ENCODE data around the gene CYTH2.

DNA sequence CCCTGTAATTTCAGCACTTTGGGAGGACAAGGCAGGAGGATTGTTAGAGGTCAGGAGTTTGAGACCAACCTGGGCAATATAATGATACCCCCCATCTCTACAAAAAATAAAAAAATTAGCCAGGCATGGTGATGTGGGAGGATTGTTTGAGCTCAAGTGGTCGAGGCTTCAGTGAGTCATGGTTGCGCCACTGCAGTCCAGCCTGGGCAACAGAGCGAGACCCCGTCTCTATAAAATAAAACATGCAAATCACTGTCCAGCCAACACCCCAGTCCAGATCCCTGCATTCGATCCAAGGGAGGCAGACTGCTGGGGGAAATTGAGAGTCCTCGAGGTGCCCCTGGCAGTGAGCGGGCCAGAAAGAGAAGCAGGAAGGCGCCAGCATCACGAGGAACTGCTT lies 7.0 kb downstream of the CYTH2 start:
- TF ChIP-seq, protein P1, sequence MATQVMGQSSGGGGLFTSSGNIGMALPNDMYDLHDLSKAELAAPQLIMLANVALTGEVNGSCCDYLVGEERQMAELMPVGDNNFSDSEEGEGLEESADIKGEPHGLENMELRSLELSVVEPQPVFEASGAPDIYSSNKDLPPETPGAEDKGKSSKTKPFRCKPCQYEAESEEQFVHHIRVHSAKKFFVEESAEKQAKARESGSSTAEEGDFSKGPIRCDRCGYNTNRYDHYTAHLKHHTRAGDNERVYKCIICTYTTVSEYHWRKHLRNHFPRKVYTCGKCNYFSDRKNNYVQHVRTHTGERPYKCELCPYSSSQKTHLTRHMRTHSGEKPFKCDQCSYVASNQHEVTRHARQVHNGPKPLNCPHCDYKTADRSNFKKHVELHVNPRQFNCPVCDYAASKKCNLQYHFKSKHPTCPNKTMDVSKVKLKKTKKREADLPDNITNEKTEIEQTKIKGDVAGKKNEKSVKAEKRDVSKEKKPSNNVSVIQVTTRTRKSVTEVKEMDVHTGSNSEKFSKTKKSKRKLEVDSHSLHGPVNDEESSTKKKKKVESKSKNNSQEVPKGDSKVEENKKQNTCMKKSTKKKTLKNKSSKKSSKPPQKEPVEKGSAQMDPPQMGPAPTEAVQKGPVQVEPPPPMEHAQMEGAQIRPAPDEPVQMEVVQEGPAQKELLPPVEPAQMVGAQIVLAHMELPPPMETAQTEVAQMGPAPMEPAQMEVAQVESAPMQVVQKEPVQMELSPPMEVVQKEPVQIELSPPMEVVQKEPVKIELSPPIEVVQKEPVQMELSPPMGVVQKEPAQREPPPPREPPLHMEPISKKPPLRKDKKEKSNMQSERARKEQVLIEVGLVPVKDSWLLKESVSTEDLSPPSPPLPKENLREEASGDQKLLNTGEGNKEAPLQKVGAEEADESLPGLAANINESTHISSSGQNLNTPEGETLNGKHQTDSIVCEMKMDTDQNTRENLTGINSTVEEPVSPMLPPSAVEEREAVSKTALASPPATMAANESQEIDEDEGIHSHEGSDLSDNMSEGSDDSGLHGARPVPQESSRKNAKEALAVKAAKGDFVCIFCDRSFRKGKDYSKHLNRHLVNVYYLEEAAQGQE (IDR thresholded peaks at IDR 0.05): no peak
- TF ChIP-seq, protein P2, sequence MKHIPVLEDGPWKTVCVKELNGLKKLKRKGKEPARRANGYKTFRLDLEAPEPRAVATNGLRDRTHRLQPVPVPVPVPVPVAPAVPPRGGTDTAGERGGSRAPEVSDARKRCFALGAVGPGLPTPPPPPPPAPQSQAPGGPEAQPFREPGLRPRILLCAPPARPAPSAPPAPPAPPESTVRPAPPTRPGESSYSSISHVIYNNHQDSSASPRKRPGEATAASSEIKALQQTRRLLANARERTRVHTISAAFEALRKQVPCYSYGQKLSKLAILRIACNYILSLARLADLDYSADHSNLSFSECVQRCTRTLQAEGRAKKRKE (CRISPR knock-in tag; IDR thresholded peaks at IDR 0.05; ENCODE audit: low read depth): no peak
- TF ChIP-seq, protein P3, sequence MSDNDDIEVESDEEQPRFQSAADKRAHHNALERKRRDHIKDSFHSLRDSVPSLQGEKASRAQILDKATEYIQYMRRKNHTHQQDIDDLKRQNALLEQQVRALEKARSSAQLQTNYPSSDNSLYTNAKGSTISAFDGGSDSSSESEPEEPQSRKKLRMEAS (IDR thresholded peaks at IDR 0.05): no peak
- TF ChIP-seq, protein P4, sequence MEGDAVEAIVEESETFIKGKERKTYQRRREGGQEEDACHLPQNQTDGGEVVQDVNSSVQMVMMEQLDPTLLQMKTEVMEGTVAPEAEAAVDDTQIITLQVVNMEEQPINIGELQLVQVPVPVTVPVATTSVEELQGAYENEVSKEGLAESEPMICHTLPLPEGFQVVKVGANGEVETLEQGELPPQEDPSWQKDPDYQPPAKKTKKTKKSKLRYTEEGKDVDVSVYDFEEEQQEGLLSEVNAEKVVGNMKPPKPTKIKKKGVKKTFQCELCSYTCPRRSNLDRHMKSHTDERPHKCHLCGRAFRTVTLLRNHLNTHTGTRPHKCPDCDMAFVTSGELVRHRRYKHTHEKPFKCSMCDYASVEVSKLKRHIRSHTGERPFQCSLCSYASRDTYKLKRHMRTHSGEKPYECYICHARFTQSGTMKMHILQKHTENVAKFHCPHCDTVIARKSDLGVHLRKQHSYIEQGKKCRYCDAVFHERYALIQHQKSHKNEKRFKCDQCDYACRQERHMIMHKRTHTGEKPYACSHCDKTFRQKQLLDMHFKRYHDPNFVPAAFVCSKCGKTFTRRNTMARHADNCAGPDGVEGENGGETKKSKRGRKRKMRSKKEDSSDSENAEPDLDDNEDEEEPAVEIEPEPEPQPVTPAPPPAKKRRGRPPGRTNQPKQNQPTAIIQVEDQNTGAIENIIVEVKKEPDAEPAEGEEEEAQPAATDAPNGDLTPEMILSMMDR (IDR thresholded peaks at IDR 0.05): no peak
- TF ChIP-seq CEBPB (IDR thresholded peaks at IDR 0.05) (no peak), KDM1A (IDR thresholded peaks at IDR 0.05; ENCODE audit: low read depth) (no peak), RFX5 (IDR thresholded peaks at IDR 0.05) (no peak), EHMT2 (IDR thresholded peaks at IDR 0.05; ENCODE audit: low read depth) (no peak), CHD4 (IDR thresholded peaks at IDR 0.05; ENCODE audit: borderline replicate concordance) (no peak), RCOR1 (IDR thresholded peaks at IDR 0.05; ENCODE audit: low read depth, low read length) (no peak), MAFK (IDR thresholded peaks at IDR 0.05; ENCODE audit: partially characterized antibody) (no peak)
- TF ChIP-seq, protein P5, sequence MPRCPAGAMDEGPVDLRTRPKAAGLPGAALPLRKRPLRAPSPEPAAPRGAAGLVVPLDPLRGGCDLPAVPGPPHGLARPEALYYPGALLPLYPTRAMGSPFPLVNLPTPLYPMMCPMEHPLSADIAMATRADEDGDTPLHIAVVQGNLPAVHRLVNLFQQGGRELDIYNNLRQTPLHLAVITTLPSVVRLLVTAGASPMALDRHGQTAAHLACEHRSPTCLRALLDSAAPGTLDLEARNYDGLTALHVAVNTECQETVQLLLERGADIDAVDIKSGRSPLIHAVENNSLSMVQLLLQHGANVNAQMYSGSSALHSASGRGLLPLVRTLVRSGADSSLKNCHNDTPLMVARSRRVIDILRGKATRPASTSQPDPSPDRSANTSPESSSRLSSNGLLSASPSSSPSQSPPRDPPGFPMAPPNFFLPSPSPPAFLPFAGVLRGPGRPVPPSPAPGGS (IDR thresholded peaks at IDR 0.05): no peak
- TF ChIP-seq, protein P6, sequence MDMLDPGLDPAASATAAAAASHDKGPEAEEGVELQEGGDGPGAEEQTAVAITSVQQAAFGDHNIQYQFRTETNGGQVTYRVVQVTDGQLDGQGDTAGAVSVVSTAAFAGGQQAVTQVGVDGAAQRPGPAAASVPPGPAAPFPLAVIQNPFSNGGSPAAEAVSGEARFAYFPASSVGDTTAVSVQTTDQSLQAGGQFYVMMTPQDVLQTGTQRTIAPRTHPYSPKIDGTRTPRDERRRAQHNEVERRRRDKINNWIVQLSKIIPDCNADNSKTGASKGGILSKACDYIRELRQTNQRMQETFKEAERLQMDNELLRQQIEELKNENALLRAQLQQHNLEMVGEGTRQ (IDR thresholded peaks at IDR 0.05): no peak

All from A549 (cell line).